EH (cell line): ENCODE data around the gene KCNJ5.
A peak's percentile ranks its signal among the peaks of the same experiment; 100 is the strongest.
"Not testable (repeated sequence)": the region's sequence is repeated elsewhere in the genome, so short reads cannot be mapped to it uniquely, and the experiment has no call there.

Source experiments
- DNase-seq: peaks from one replicate; pipeline ENCODE4 v3.0.0-alpha.2; 2015; ENCODE audit warnings: low read depth

Gene KCNJ5

DNA sequence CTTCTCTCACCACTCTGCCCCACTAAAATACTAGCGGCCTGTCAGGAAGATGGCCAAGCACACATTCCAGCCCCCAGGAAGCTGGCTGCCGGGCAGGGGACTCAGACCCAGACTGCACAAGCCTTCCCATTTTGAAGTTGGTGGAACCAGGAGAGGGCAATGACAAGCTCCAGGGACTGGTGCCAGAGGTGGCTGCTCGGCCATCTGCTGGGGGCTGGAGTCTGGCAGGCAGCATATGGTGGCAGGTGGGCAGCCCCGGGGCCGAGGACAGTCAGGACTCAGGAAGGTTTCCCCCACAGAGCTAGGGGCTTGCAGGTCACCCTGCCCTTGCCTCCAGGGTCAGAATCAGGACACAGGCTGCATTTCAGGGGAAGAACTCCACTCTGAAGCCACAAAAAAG is 22.6 kb downstream of the KCNJ5 start:
- DNase-seq = no peak

DNA sequence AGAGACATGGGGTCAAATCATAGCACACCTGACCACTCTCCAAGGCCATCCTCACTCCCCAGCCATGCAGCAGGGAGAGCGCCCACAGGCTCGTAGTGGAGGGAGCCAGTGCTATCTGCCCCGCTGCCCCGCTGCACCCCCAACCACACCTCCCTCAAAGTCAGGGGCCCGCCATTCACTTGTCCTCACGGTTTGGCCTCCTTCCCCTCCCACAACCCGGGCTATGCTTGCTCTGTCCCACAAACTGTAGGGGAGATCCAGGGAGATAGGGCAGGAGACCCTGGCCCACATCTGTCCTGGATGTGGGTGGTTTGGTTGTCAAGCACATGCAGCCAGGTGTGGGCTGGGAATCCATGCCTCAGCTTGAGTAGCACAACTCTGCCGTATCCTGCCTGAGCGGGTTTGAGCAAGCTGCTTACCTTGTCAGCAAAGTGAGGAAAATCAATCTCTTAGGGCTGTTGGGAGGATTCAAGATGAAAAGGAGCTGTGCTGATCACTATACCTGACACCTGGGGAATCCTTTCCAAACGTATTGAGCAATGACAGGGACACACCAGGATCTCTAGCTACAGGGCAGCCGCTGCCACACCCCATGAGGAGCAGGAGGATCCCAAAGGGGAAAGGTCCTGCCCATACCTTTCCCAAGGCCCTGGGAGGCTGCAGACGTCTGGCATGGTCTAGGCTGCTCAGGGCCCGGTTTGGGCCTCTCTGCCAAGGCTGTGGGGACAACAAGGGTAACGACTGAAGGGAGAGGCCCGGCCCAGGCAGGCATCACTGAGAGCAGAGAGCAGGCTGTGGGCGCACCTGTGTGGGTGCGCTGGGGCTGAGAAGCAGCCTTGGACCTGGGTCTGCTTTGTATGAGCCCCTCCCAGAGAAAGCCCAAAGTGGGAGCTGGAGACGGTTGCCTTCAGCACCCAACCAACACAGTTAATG is 23.3 kb downstream of the KCNJ5 start:
- no peak for DNase-seq

DNA sequence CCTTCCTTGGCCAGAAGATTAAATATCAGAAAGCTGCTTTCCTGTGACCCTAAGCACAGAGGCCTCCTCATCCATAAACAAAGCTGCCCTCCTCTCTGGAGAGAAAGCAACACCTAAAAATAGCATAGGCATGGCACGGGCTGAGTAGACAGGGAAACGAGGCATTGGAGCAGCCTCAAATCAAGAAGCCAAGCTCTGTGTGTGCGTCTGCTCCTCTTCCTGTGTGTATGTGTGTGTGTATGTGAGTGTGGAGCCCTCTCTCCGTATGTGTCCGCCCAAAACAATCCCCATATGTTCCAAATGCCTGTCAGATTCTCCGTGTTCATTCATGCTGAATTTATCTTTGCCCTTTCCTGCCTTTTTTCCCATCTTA is 24.0 kb downstream of the KCNJ5 start:
- no peak for DNase-seq

DNA sequence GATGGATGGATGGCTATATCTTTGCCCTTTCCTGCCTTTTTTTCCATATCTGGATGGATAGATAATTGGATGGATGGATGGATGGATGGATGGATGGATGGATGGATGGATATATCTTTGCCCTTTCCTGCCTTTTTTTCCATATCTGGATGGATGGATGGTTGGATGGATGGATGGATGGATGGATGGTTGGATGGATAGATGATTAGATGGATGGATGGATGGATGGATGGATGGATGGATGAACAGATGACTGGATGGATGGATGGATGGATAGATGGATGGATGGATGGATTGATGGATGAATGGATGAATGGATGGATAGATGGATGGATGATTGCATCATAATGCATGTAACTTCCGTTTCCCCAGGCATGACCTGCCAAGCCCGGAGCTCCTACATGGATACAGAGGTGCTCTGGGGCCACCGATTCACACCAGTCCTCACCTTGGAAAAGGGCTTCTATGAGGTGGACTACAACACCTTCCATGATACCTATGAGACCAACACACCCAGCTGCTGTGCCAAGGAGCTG is 24.9 kb downstream of the KCNJ5 start:
- DNase-seq = no peak

DNA sequence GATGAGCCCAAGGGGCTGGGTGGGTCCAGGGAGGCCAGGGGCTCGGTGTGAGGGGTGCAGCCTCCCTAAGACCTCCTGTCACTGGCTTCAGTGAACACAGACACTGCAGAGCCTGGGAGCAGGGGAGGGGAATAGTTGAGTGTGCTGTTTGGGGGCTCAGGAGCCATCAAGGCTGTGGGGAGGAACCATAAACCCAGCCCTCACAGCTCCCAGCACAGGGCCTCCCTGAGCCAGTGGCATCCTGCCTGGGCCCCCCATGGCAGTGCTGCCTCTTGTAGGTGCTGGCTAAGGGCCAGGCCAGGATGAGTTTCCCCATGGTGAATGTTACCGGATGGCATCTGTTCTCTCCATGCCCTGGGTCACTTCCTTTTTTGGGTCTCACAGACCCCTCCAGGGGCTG is 25.5 kb downstream of the KCNJ5 start:
- DNase-seq = no peak

DNA sequence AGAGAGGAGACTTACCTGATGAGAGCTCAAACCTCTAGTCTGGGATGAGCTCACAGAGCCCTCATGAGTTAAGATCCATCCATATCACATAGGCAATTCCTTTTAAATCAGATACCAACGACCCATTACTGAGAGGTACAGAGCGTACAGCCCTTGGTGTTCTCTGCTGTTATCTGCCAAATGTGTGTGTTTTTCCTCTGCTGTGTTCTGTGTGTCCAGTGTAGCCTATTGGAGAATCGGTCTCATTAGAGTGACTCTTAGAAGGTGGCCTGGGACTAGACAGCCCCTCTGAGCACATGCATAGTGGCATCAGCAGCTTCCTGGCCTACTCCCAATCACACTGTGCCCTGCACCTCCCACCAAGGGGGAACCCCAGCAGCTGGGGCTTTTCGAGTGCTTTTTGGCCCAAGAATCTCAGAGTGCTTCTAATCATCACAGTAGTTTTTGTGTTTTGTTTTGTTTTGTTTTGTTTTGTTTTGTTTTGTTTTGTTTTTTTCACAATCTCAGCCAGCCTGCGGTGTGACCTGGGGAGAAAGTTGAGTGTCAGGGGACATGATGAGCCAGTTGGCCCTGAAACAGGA is 26.1 kb downstream of the KCNJ5 start:
- DNase-seq = no peak

DNA sequence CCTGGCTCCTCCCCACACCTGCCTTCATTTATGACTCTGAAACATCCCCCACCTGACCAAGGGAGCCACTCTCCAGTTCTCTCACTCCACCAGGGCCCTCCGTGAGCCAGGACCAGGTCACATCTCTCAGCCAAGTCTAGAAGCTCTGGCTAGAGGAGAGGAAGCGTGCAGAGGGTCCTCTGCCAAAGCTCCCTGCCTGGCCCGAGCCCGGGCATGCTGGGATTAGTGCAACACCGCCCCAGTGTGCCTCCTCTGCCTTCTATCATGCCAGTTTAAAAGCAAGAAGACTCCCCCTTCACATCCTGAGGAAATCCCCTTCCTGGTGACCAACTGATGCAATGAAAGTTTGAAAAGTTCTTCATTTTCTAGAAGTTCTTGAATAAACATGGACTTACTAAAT is 28.1 kb downstream of the KCNJ5 start:
- no peak for DNase-seq

DNA sequence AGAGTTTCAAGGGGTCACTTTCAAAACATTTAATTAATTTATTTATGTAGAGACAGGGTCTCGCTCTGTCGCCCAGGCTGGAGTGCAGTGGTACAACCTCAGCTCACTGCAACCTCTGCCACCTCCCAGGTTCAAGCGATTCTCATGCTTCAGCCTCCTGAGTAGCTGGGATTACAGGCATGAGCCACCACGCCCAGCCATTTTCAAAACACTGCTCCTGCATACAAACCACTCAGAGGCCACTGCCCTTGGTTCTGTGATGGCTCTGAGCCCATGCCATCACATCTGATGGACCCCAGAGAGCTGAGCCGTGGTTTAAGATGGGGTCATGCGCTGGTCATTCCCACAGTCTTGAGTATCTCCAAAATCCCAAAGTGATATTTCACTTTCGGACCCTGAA is 28.5 kb downstream of the KCNJ5 start:
- not testable (repeated sequence) for DNase-seq

DNA sequence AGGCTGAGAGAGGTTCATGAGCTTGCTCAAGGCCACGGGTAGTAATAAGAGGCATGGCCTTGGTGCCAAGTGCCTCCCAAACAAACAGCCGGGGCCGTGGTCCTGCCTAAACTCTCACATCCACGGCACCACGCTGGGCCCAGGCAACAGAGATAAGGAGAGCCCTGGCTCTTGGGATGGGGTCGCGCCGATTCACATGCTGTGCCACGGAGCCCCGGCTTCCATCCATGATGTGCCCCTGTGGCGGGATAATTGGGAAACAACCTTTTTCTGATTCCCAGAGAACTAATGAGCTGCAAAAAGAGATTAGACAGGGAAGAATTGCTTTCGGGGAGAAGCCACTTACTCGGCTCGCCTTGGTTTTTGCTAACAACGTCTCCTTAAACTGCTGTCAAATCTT is 29.5 kb downstream of the KCNJ5 start:
- no peak for DNase-seq

DNA sequence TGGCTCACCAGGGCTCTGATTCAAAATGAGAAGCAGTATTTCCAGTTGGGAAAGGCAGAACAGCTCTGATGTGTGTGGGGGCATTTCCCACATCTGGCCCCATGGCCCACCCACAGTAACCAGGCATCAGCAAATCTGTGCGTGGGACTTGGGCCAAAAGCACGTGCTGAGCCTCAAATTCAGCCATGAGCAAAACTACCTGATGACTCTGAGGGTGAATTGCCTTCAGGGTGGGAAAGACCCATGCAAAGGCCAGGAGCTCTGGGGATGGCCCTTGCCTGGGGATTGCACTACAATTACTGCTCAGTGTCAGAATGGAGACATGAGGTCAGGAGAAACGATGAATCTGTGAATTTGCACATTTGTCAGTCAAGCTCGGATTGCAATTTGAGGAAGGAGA is 30.6 kb downstream of the KCNJ5 start:
- no peak for DNase-seq

DNA sequence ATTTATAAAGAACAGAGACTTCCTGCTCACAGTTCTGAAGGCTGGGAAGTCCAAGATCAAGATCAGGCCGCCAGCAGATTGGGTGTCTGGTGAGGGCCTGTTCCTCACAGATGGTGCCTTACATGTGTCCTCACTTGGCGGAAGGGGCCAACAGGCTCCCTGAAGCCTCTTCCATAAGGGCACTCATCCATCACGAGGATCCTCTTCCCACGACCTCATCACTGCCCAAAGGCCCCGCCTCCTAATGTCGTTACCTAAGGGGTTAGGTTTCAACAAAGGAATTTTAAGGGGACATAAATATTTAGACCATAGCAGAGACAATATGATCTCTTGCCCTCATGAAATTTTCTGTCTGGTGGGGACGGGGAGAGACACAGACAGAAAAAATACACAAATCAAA is 32.9 kb downstream of the KCNJ5 start:
- no peak for DNase-seq

DNA sequence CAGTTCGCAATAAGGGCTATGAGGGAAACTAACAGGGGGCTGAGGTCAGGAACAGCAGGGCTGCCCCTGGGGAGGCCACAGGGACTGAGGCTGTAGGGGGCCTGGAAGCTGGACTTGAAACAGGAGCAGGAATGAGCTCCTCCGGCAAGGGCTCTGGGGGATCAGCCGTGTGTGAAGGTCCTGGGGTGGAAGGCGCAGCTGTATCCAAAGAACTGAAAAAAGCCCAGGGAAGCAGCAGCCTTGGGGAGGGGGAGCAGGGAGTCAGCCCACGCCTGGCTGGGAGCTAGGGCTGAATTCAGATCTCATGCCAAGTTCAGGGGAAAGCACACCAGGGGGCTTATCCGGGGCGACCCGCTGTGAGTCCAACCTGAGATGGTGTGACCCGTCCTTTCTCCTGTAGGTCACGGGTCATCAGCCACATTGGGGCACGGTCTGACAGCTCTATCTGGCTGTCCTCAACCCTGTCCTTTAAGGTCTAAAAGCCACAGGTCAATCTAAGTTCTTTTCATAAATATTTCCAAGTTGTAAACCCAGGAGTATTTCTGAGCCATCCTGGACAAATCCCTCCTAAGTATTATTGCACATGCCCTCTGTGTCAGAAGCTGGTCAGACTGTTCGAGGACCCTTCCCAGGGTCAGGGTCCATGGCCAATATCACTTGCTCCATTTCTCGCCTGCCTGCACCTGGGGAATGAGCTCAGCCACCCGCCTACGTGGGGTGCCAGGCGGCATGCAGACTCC is 33.5 kb downstream of the KCNJ5 start:
- no peak for DNase-seq

DNA sequence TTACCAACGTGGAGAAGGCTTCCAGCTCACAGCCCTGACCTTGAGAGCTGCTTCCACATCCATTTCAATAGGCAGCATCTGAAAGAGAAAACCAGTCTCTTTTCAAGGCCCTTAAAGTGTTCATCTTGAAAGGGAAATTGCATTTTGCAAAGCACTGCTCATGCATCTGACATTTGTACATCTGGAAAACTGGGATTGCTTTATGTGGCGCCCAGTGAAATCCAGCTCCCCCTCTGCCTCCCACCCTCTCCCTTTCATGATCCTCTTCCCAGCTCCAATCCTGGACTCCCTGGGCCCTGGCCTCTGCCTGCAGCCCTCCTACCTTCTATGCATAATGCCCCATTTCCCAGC is 34.1 kb downstream of the KCNJ5 start:
- no peak for DNase-seq

DNA sequence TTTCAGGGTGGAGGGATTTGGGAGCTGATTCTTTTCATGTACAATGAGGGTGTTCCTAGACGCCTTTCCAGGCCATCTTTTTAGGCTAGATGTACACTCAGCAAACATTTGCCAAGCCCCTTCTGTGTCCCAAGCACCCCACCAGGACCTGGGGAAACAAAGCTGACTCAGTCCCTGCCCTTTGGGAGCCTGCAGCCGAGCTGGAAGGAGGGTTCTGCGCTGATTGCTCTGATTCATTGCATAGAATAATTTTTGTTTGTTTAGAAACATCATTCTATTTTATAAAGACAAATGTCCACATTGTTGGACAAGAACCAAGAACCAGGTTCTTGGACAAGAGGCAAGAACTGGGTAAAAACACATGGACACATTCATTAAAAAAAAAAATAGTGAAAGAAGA is 34.8 kb downstream of the KCNJ5 start:
- DNase-seq = no peak

DNA sequence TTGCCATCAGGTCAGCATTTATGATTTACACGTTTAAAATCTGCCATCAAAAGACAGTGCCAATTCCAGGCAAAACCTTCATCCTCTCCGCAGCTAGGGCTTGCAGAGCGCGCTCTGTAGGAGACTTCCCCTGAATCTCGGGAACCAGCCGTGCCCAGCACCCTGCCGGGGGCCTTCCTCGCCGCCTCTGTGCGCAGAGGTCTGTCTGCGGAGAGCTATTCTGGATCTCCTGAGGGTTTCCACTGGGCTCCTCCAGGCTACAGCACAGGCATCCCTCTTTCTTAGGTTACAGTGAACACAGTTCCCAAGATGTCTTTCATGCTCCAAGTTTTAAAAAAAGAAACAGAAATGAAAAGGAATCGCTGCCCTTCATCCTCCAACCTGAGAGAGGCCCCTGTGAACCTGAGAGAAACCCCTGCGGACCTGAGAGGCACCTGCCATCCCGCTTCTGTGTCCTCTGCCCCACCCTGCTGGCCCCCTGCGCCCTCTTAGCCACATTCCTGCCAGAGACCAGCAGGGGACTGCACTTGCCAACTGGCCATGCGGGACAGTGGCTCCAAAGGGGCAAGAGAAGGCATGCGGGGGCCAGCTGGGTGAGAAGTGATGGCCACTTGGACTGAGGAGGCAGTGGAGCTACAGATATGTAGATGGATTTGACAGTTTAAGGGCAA is 35.4 kb downstream of the KCNJ5 start:
- no peak for DNase-seq

DNA sequence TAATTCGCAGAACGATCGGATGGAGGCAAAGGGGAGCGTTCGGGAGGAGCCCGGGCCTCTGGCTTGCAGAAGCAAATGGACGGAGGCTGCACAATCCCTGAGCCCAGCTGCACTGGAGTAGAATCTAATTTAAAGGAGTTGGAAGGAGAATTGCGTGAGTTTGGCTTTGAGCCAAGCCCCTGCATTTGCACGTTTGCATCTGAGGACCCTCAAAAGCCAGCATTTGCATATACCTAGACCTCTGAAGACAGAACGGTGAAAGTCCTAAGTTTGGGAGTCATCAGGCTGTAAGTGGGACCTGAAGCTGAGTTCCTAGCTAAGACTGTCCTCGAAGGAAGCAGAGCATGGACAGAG is 35.9 kb downstream of the KCNJ5 start:
- DNase-seq = no peak

DNA sequence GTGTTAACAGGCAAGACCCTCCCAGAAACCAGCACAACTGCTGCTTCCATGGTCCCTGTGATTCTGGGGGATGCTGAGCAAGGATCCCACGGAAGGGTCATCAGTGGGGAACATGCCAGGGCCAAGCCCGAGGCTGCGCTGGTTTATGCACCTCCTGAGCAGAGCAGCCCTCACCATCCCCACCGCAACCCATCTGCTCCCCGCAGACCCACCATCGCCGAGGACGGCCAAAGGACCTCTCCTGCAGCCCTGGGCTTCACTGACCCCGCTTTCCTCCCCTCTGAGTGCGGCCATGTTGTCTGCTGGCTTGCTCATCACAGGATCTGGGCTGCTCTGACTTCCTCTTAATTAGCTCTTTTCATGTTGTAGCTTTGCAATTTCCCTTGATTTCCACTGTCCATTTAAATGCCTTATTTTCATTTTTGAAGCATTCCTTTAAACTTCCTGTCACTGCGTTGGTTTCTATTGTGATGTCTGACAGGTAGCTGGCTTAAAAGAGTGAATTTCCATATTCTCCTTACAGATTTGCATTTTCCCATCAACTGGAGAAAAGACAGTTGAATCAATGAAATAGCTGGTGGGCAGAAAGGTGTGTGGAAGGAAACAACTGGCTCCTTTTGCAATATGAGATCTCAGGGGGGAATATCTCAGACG is 36.7 kb downstream of the KCNJ5 start:
- no peak for DNase-seq

DNA sequence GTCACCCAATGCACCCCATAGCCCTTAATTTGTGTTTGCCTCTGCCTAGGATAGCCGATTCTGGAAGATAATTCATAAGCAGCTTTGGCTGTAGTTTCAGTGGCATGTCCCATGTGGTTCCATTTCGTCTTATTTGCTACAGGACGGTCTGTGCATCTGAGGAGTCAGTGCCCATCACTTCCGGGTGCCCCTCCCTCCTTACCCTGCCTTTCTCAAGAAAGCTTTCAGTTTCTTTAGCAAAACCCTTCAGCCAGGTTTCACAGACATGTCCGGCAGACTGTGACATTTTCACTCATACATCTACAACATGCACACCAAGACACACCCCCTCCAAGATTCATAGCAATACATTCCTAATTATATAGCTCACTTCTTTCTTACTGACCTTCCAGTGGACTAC is 37.2 kb downstream of the KCNJ5 start:
- DNase-seq = no peak

DNA sequence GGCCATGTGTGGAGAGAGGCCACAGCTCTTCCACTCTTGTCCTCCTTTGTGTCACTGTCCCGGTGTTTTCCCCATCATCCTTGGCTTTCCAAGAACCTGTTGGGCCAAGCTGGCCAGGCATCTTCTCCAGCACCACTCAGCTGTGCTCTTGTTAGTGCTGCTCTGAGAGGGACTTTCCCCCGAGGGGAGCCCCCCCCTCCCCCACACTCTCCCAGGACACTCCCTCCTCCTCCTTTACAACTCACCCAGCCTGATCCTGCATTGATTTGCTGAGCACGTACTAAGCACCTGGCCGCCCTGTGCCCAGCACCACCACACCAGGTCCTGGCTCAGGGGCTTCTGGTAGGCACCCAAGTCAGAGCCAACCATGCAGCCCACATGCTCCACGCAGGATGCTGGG is 38.3 kb downstream of the KCNJ5 start:
- DNase-seq = no peak

DNA sequence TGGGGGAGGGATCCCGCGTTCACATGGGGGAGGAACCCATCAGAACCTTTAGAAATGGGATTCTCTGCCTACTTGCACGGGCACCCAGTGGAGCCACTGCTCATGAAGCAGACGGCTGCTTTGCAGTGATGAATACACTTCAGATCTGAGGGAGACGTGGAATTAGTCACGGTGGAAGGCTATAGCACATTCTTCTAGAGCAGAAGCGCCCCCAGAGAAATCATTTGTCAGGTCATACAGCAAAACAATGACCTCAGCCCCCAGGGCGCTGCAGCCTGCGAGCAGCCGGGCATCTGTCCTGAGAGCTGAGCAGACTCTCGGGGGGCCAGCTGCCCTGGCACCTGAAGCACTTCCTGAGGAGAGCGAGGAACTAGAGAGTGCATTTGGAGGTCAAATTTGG is 38.8 kb downstream of the KCNJ5 start:
- DNase-seq = peak; percentile 22

DNA sequence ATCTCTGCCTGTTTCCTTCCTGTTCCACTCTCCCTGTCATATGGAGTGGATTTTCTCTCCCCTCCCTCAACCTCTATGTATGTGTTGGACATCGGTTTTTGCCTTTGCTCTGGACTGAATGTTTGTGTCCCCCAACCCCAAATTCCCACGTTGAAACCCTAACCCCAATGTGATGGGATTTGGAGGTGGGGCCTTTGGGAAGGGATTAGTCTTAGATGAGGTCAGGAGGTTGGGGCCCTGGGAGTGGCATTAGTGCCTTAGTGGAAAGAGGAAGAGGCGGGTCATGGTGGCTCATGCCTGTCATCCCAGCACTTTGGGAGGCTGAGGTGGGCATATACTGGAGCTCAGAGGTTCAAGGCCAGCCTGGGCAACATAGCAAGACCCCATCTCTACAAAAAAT is 39.9 kb downstream of the KCNJ5 start:
- DNase-seq = no peak

DNA sequence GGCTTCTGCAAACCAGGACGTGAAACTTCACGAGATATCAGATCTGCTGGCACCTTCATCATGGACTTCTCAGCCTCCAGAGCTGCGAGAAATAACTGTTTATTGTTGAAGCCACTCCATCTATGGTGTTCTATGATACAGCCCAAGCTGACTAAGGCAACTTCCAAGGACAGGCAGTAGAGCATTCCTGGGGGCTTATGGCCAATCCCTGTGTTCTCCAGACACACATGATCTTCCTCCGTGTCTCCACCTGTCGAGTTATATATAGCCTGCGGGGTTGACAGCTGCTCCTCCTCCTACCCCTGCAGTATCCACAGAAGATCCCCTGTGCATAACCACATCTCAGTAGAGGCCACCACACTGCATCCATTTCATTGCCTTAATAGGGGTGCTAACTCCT is 40.5 kb downstream of the KCNJ5 start:
- DNase-seq = no peak
